HFF-Myc (cell line): ENCODE data around the gene NUTM1.

Experiments
- DNase-seq: peaks from one replicate; pipeline ENCODE4 v3.0.0-alpha.2; 2011; ENCODE audit warnings: low read depth; ENCODE audit errors: extremely low read depth
- H3K4me3 ChIP-seq: replicated peaks from 2 replicates; pipeline ENCODE4 v1.5.1; 2011; ENCODE audit warnings: low read depth, mild to moderate bottlenecking, control low read depth, low read length
- TF ChIP-seq, protein P1 (sequence below): IDR thresholded peaks from 2 replicates; pipeline ENCODE4 v1.5.1; 2012; ENCODE audit warnings: mild to moderate bottlenecking, low read depth, low read length, control low read depth; ENCODE audit errors: missing control alignments

Gene NUTM1

GRCh38 chr15:34357653-34358052, 14.5 kb downstream of the NUTM1 start:
- no peak for DNase-seq
- TF ChIP-seq, protein P1, sequence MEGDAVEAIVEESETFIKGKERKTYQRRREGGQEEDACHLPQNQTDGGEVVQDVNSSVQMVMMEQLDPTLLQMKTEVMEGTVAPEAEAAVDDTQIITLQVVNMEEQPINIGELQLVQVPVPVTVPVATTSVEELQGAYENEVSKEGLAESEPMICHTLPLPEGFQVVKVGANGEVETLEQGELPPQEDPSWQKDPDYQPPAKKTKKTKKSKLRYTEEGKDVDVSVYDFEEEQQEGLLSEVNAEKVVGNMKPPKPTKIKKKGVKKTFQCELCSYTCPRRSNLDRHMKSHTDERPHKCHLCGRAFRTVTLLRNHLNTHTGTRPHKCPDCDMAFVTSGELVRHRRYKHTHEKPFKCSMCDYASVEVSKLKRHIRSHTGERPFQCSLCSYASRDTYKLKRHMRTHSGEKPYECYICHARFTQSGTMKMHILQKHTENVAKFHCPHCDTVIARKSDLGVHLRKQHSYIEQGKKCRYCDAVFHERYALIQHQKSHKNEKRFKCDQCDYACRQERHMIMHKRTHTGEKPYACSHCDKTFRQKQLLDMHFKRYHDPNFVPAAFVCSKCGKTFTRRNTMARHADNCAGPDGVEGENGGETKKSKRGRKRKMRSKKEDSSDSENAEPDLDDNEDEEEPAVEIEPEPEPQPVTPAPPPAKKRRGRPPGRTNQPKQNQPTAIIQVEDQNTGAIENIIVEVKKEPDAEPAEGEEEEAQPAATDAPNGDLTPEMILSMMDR: no peak
- no peak overlapping the region for H3K4me3 ChIP-seq

DNA sequence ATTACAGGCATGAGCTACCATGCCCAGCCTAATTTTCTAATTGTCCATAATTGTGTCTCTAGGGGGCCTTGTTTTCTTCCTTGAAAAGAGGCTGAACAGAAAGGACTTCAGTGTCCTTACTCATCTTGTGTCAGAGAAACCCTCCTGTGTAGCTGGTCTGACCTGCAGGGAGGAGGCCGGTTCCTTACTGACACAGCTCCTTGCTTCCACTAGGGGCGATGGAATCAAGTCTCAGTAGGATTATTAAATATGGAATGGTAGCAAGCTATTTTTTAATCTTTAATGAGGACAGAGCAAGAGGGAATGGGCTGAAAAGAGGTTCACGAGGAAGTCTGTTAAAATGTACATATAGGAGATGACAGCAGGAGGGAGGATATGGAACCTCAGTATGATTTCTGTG, 15.3 kb downstream of the NUTM1 start:
- TF ChIP-seq, protein P1: peak; percentile 17
- no peak overlapping the region for H3K4me3 ChIP-seq
- DNase-seq: no peak

GRCh38 chr15:34358948-34359347, 15.8 kb downstream of the NUTM1 start:
- no peak overlapping the region for H3K4me3 ChIP-seq
- DNase-seq: no peak
- TF ChIP-seq, protein P1: no peak

- TF ChIP-seq, protein P1: no peak
- H3K4me3 ChIP-seq: no peak overlapping the region
- DNase-seq: no peak
These were observed 16.3 kb downstream of the NUTM1 start for GRCh38 chr15:34359416-34359815.

DNA sequence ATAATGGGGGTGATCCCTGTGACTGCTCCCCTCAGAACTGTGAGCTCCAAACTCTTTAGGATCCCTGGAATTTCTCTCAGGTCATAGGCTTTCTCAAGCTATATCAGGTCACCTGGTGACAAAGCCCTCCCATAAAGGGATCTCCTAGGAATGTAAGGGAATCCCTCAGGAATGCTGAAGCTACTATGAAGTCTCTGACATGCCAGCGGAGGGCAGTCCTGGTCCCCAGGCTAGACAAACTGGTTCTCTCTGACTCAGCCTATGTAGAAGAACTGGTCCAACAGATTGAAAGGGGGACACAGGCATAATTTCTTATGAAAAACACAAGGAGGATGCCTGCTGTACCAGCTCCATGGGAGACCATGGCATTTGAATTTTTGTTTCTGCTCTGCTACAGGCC, 17.2 kb downstream of the NUTM1 start:
- no peak overlapping the region for H3K4me3 ChIP-seq
- DNase-seq: no peak
- TF ChIP-seq, protein P1: no peak

DNA sequence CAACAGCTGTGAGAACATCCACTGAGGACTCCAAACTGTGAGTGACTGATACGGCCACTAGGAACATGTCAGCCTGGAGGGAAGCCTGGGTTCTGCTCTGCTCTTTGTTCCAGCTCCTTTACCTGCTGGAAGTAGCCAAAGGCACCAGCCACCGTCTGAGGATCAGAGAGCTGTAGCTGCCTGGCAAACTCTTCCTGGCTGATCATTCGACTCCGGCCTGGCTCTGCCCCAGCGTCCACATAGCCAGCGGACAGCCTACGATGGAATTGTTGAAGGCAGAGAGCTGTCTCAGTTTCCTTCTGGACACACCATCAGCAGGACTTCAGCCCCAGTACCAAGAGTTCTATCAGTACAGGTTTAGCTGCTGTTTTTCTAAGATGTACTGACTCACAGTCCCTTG, 18.2 kb downstream of the NUTM1 start:
- no peak for DNase-seq
- TF ChIP-seq, protein P1: no peak
- no peak overlapping the region for H3K4me3 ChIP-seq

DNA sequence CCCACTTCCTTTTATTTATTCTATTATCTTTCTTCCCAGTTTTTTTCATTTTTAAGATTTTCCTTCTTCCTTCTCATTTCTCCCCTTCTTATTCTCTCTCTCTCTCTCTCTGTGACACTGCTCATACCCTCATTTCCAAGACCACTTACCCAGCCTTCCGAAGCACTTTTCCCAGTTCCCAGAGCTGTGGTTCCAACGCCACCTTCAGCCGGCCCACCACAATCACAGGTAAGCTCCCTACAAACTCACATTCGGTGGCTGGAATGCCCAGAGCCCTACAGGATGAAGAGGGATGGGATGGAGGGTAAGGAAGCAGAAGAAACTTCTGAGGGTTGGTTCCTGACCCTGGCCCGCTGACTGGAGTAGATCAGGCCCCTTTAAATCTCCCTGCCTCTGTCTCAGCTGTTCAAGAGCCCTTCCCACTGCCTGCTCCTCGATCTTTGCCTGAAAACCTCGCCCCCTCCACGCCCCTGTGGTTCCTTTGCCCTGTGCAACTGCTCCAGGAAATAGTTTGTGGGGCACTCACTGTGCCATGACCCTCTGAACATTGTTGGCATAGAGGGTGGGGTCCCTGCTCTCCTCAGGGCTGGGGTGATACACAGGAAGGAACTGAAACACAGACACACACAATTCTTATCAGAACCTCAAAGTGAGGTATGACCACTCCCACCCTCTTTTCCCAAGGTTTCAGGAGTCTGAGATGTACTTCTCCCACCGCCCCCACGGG, 19.1 kb downstream of the NUTM1 start:
- DNase-seq: no peak
- TF ChIP-seq, protein P1: no peak
- H3K4me3 ChIP-seq: no peak overlapping the region
